ENCODE data around the gene CACNA1F. TPM values are rescaled to one million over a fixed set of nuclear protein-coding genes. Genes with fewer than 3 reads are reported as not detected.
A peak's percentile ranks its signal among the peaks of the same experiment; 100 is the strongest.

The CACNA1F gene
- total and polyA plus RNA-seq, 9 of the 15 experiments (the other 6 are each of a cell fraction or from before 2014, with no cell fraction given), result under 0.01 to 0.41 (median 0.03) TPM; not detected in 3

DNA sequence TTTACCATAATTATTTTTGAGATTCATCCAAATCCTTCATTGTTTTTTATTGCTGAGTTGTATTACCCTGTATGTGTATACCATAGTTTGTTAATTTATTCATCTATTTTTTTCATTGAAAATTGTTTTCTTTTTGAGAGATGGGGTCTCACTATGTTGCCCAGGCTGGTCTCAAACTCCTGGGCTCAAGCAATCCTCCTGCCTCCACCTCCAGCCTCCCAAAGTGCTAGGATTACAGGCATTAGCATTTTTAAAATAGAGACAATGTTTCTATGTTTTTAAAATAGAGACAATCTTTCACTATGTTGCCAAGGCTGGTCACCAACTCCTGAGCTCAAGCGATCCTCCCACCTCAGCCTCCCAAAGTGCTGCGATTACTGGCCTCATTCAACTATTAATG, 72.2 kb downstream of the CACNA1F start:
- Histone ChIP-seq H3K9me3 (replicated peaks; ENCODE audit: control insufficient read depth, insufficient read depth, low read depth, low read length) (no peaks in the 10 kb centered on the region), H3K4me1 (replicated peaks in 1 of 2; ENCODE audit: control insufficient read depth in 2 of 2, insufficient read depth in 2 of 2, low read length in 2 of 2) (peaks cover 17 to 54% of the 10 kb centered on the region in 2 experiments; a peak in 4 of 5 replicates), H3K9ac (ENCODE audit: insufficient read depth in 1 of 2, low read depth in 2 of 2, low read length in 2 of 2) (no peak overlapping the region), H3K4me3 (no peak overlapping the region), H2AFZ (ENCODE audit: low read depth, low read length) (no peak overlapping the region), H3K4me2 (ENCODE audit: insufficient read depth, low read length) (no peak overlapping the region), H3K27me3 (ENCODE audit: control insufficient read depth in 2 of 2, insufficient read depth in 2 of 2, low read length in 2 of 2) (no peaks in the 10 kb centered on the region), H3K27ac (ENCODE audit: extremely low read depth, low read depth, low read length) (no peak overlapping the region), H4K20me1 (replicated peaks; ENCODE audit: control insufficient read depth, insufficient read depth, low read length) (no peaks in the 10 kb centered on the region), H3K79me2 (ENCODE audit: control insufficient read depth, insufficient read depth, low read length) (peaks cover 8% of the 10 kb centered on the region; the same call in 1 of the 3 replicates), H3K36me3 (ENCODE audit: control insufficient read depth, insufficient read depth, low read length) (no peaks in the 10 kb centered on the region), H3K9me1 (ENCODE audit: control insufficient read depth, insufficient read depth, low read length) (no peaks in the 10 kb centered on the region)
- peak; percentile 85 for TF ChIP-seq ZNF121 (CRISPR knock-in tag; conservative IDR thresholded peaks at IDR 0.05)
- no peak for TF ChIP-seq ZNF280B (CRISPR knock-in tag; IDR thresholded peaks at IDR 0.05)
- TF ChIP-seq HDAC8 (tag; IDR thresholded peaks at IDR 0.05), result no peak
- TF ChIP-seq SAP30 (IDR thresholded peaks at IDR 0.05; ENCODE audit: borderline replicate concordance, insufficient read depth, low read depth, low read length, poor library complexity, severe bottlenecking), result no peak
- peak; percentile 68 for TF ChIP-seq RBM25 (IDR thresholded peaks at IDR 0.05; ENCODE audit: low read depth, low read length, severe bottlenecking)
- ChIA-PET CTCF (ENCODE audit: low intra/inter-chr PET ratio) (no interaction called here), POLR2A (interaction anchor here (1.1 kb wide), 1 partner anchor 41 kb away, joined by 3 read pairs; no protein-coding TSS in a partner anchor)
- FAIRE-seq (no peak), DNase-seq (ENCODE audit: extremely low read depth in 1 of 4, low spot score in 3 of 4) (no peak), ATAC-seq (no peak)
- 94% methylated on average over 2 of the region's 2 CpGs for WGBS (ENCODE audit: insufficient coverage, low coverage, missing lambda C conversion rate)
- in situ Hi-C loops (cut with MboI) (no loop called here), intact Hi-C loops (cut with micrococcal nuclease) (no loop called here)
- no TSS peak for BruUV-seq (replicated peaks)
